Breast epithelium (tissue), 4 donors: ENCODE results near the gene RHBDF1. TPM values are rescaled to one million over a fixed set of nuclear protein-coding genes. Genes with fewer than 3 reads are reported as not detected.

Experiments
- DNase-seq, 2 donors: peaks; one replicate each; pipeline ENCODE4 v3.0.0-alpha.2; 2019; ENCODE audit warnings: low spot score in 2 of 2
- H3K27ac ChIP-seq, 2 donors: fragments of 200-600 bp; sonication (generic) in 1 of 2; one replicate each; pipeline ENCODE4 v1.5.1; 2016 to 2019; ENCODE audit warnings: mild to moderate bottlenecking in 1 of 2
- H3K27me3 ChIP-seq, 2 donors: fragments of 200-600 bp; sonication (generic) in 1 of 2; one replicate each; pipeline versions ENCODE4 v1.5.1 to v1.6.0; 2017 to 2019; ENCODE audit warnings: control low read depth in 1 of 2, mild to moderate bottlenecking in 1 of 2
- H3K36me3 ChIP-seq: fragments of 200-600 bp; one replicate; pipeline ENCODE4 v1.5.1; 2019
- H3K4me1 ChIP-seq, 2 donors: fragments of 200-600 bp; sonication (generic); one replicate each; pipeline ENCODE4 v1.5.1; 2016 to 2019; ENCODE audit warnings: control low read depth in 1 of 2
- H3K4me3 ChIP-seq, 3 donors: fragments of 200-600 bp; sonication (generic); 1 replicate in 2 of 3; 2 replicates in 1 of 3; pipeline ENCODE4 v1.5.1; 2016 to 2019; ENCODE audit warnings: mild to moderate bottlenecking in 3 of 3, moderate library complexity in 2 of 3
- H3K9me3 ChIP-seq, 2 donors: fragments of 200-600 bp; sonication (generic) in 1 of 2; one replicate each; pipeline ENCODE4 v1.5.1; 2016 to 2019; ENCODE audit warnings: control low read depth in 1 of 2
- POLR2A ChIP-seq: fragments of 450-650 bp; IDR thresholded peaks from one replicate; pipeline ENCODE4 v1.6.1; 2016; ENCODE audit warnings: antibody characterized with exemption, mild to moderate bottlenecking, moderate library complexity
- POLR2AphosphoS5 ChIP-seq, 3 donors: sonication (generic); formaldehyde crosslinking; IDR thresholded peaks; one replicate each; pipeline ENCODE4 v1.6.1; 2017; ENCODE audit warnings: antibody characterized with exemption in 3 of 3
- intact Hi-C: fragments of 100-400 bp; cut with DNase I; formaldehyde crosslinking; loops from one replicate; pipeline ENCODE4 v1.15.1; 2023; ENCODE audit warnings: low total_unique reads
- total RNA-seq, 3 donors: library from RNA; depleted of rRNA; stranded (reverse); fragments of >200 nt; gene quantifications; one replicate each; pipeline ENCODE4 v1.1.0, GENCODE V29; 2016
- TF ChIP-seq, protein P1 (sequence below), 3 donors: fragments of 450-650 bp; IDR thresholded peaks; one replicate each; pipeline ENCODE4 v1.5.1; 2016 to 2017; ENCODE audit warnings: antibody characterized with exemption in 3 of 3, mild to moderate bottlenecking in 3 of 3, moderate library complexity in 3 of 3

RHBDF1 gene
- total RNA-seq, 3 donors from 2014 or later = 29.0 to 43.3 (median 42.6) TPM

DNA sequence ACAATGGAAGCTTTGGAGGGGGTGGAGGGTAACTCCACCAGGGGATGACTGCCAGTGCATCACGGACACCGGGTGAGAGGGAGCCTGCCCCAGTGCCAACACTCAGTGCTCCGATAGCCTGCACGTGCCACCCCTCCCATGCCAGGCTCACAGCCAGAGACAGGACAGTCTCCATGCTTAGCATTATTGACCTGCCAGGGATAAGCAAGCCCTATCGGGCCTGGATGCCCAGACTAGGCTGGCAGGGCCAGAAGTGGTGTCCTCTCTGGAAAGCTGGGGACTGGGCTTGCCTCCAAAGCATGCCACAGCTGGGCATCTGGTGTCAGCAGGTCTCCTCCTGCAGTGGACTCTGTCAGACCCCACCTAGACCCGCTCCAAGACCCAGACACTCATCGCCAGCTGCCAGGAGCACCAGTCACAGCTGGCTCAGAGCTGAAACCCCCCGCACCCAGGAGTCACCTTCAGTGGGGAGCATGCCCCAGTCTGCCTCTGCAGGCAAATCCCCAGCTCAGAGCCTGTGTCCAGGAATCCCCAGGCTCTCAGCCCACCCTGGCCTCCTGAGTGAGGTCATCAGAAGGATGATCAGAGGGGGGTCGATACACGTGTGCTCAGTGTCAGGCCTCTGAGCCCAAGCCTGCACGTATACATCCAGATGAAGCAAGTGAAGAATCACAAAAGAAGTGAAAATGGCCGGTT, 1.8 kb upstream of the RHBDF1 start:
- intact Hi-C loops = no loop called here
- no peaks in the 10 kb centered on the region for H3K27me3 ChIP-seq
- H3K9me3 ChIP-seq = no peaks in the 10 kb centered on the region
- H3K27ac ChIP-seq = peak overlapping the region; percentile 95 to 96
- H3K4me1 ChIP-seq = peaks cover 23 to 51% of the 10 kb centered on the region in 2 donors
- no peak overlapping the region for H3K4me3 ChIP-seq
- TF ChIP-seq POLR2A = no peak
- no peak for TF ChIP-seq POLR2AphosphoS5 (IDR thresholded peaks at IDR 0.05)
- TF ChIP-seq, protein P1, sequence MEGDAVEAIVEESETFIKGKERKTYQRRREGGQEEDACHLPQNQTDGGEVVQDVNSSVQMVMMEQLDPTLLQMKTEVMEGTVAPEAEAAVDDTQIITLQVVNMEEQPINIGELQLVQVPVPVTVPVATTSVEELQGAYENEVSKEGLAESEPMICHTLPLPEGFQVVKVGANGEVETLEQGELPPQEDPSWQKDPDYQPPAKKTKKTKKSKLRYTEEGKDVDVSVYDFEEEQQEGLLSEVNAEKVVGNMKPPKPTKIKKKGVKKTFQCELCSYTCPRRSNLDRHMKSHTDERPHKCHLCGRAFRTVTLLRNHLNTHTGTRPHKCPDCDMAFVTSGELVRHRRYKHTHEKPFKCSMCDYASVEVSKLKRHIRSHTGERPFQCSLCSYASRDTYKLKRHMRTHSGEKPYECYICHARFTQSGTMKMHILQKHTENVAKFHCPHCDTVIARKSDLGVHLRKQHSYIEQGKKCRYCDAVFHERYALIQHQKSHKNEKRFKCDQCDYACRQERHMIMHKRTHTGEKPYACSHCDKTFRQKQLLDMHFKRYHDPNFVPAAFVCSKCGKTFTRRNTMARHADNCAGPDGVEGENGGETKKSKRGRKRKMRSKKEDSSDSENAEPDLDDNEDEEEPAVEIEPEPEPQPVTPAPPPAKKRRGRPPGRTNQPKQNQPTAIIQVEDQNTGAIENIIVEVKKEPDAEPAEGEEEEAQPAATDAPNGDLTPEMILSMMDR (IDR thresholded peaks at IDR 0.05) = no peak
- DNase-seq = no peak
- H3K36me3 ChIP-seq = no peaks in the 10 kb centered on the region

DNA sequence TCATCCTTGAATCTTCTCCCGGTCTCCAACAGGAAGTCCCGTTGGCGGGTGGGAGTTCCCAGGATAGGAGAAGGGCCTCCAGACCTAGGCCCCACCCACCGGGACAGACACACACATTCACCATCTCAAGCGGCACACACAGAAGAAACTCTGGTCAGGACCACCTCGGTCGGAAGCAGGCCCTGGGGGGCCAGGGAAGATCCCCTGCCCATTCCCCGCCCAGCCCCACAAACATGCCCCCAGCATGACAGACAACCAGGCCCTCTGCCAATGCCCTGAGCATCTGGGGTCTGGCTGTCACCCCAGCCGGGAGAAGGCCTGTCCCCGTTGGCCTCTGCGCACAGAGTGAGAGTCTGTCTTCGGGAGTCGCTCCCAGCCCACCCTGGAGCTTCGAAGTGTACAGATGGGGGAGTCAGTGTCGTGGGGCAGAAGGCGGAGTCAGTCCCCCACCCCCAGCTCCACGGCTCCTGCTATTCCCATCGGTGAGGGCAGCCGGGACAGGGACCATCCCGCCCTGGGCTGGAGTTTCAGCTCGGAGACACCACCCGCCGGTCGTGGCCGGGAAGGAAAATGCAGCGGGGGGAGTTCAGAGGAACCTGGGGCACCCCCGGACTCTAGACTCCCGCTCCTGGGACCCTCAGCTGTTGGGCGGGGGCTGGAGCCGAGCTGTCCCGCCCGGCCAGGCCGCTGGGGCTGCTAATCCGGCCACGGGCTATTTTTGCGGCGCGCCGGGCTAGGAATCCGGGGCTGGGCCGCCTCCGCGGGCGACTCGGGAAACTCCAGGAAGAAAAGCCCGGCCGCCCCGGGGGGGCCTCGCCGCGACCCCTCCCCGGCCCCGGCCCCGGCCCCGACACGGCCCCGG, 660 bp downstream of the RHBDF1 start:
- intact Hi-C loops = no loop called here
- Histone ChIP-seq H3K4me3 (peak overlapping the region; percentile 72 to 95 (median 74)), H3K36me3 (no peaks in the 10 kb centered on the region), H3K9me3 (no peaks in the 10 kb centered on the region), H3K27me3 (no peaks in the 10 kb centered on the region), H3K27ac (peak overlapping the region; percentile 95 to 96), H3K4me1 (peaks cover 37 to 53% of the 10 kb centered on the region in 2 donors)
- TF ChIP-seq POLR2AphosphoS5 (IDR thresholded peaks at IDR 0.05) = peak; percentile 23 to 85 (median 34)
- TF ChIP-seq POLR2A = peak; percentile 63
- TF ChIP-seq, protein P1 (IDR thresholded peaks at IDR 0.05) = peak in 1 of 3 donors; percentile 45
- peak; percentile 90 to 97 for DNase-seq

DNA sequence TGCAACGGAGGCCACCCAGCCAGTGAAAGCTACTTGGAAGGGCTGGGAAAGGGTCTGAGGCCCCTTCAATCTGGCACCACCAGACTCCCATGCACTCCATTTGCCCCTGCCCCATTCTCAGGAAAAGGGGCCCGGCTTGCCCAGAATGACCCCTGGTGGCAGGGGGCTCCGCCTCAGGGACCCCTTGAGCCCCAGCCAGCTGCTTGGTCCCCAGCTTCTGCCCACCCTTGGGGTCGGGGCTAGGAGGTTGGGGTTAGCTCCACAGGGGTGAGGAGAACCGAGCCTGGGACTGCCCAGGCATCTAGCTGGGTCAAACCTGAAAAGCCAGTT, 1.3 kb downstream of the RHBDF1 start:
- TF ChIP-seq POLR2A = no peak
- Histone ChIP-seq H3K27me3 (no peaks in the 10 kb centered on the region), H3K36me3 (no peaks in the 10 kb centered on the region), H3K4me3 (peak overlapping the region; percentile 72 to 95 (median 74)), H3K9me3 (no peaks in the 10 kb centered on the region), H3K27ac (peak overlapping the region; percentile 95 to 96), H3K4me1 (peaks cover 34 to 47% of the 10 kb centered on the region in 2 donors)
- DNase-seq = no peak
- intact Hi-C loops = no loop called here

DNA sequence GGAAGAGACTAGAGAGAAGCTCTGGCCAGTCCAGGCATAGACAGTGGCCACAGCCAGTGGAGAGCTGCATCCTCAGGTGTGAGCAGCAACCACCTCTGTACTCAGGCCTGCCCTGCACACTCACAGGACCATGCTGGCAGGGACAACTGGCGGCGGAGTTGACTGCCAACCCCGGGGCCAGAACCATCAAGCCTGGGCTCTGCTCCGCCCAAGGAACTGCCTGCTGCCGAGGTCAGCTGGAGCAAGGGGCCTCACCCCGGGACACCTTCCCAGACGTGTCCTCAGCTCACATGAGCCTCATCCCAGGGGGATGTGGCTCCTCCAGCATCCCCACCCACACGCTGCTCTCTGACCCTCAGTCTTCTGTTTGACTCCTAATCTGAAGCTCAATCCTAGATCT, 3.2 kb downstream of the RHBDF1 start:
- no peak for TF ChIP-seq POLR2A
- TF ChIP-seq, protein P1 (IDR thresholded peaks at IDR 0.05) = no peak
- TF ChIP-seq POLR2AphosphoS5 (IDR thresholded peaks at IDR 0.05) = no peak
- peak overlapping the region; percentile 95 to 96 for H3K27ac ChIP-seq
- no peaks in the 10 kb centered on the region for H3K36me3 ChIP-seq
- peaks cover 28 to 44% of the 10 kb centered on the region in 2 donors for H3K4me1 ChIP-seq
- no peaks in the 10 kb centered on the region for H3K9me3 ChIP-seq
- H3K27me3 ChIP-seq = no peaks in the 10 kb centered on the region
- no peak for DNase-seq
- H3K4me3 ChIP-seq = no peak overlapping the region
- intact Hi-C loops = no loop called here

DNA sequence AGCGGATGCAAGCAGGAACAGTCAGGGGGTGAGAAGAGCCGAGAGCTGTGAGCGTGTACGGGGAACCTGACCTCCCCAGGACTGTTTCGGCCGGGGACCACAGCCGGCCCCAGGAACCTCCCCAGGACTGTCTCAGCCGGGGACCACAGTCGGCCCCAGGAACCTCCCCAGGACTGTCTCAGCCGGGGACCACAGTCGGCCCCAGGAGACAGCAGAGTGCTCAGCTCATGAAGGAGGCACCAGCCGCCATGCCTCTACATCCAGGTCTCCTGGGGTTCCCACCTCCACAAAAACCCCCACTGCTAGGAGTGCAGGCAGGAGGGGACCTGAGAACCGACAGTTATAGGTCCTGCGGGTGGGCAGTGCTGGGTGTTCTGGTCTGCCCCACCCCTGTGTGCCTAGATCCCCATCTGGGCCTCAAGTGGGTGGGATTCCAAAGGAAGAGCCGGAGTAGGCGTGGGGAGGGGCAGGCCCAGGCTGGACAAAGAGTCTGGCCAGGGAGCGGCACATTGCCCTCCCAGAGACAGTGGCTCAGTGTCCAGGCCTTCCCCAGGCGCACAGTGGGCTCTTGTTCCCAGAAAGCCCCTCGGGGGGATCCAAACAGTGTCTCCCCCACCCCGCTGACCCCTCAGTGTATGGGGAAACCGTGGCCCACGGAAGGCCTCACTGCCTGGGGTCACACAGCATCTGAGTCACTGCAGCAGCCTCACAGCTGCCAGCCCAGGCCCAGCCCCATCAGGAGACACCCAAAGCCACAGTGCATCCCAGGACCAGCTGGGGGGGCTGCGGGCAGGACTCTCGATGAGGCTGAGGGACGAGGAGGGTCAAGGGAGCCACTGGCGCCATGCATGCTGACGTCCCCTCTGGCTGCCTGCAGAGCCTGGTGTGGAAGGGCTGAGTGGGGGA, 4.3 kb downstream of the RHBDF1 start:
- H3K9me3 ChIP-seq = no peaks in the 10 kb centered on the region
- TF ChIP-seq, protein P1 (IDR thresholded peaks at IDR 0.05) = no peak
- TF ChIP-seq POLR2A (no peak), POLR2AphosphoS5 (IDR thresholded peaks at IDR 0.05) (no peak)
- no peaks in the 10 kb centered on the region for H3K27me3 ChIP-seq
- intact Hi-C loops = no loop called here
- H3K4me1 ChIP-seq = peaks cover 28 to 43% of the 10 kb centered on the region in 2 donors
- no peak for DNase-seq
- no peak overlapping the region for H3K4me3 ChIP-seq
- no peaks in the 10 kb centered on the region for H3K36me3 ChIP-seq
- peak overlapping the region in 1 of 2 donors; percentile 95 for H3K27ac ChIP-seq
